ENCODE measurements around the gene FAM13A.

GRCh38 chr4:89077761-89078160, 20.8 kb upstream of the FAM13A start:
- TF ChIP-seq CTCF (IDR thresholded peaks at IDR 0.05) (no peak), POLR2AphosphoS5 (IDR thresholded peaks at IDR 0.05) (no peak)

Data from breast epithelium (tissue), 3 donors.